ENCODE data around the gene CRYBB2. TPM values are rescaled to one million over a fixed set of nuclear protein-coding genes. Genes with fewer than 3 reads are reported as not detected.
"Not testable (repeated sequence)": the region's sequence is repeated elsewhere in the genome, so short reads cannot be mapped to it uniquely, and the experiment has no call there.

CRYBB2 gene
- total RNA-seq, 2 donors from 2014 or later = 0.54 TPM; not detected in 1

GRCh38 chr22:25221790-25222189, 2.4 kb downstream of the CRYBB2 start:
- H3K27ac ChIP-seq = no peak overlapping the region
- no peak for DNase-seq (ENCODE audit: low spot score)
- H3K27me3 ChIP-seq (replicated peaks; ENCODE audit: insufficient read depth) = no peaks in the 10 kb centered on the region
- no peaks in the 10 kb centered on the region for H3K36me3 ChIP-seq
- no peak overlapping the region for H3K4me3 ChIP-seq
- ATAC-seq (ENCODE audit: insufficient number of reproducible peaks, low FRiP score, low read depth) = no peak
- H3K9me3 ChIP-seq = no peaks in the 10 kb centered on the region
- H3K4me1 ChIP-seq (ENCODE audit: control insufficient read depth in 1 of 2, low read depth in 2 of 2) = no peaks in the 10 kb centered on the region
- TF ChIP-seq, protein P1, sequence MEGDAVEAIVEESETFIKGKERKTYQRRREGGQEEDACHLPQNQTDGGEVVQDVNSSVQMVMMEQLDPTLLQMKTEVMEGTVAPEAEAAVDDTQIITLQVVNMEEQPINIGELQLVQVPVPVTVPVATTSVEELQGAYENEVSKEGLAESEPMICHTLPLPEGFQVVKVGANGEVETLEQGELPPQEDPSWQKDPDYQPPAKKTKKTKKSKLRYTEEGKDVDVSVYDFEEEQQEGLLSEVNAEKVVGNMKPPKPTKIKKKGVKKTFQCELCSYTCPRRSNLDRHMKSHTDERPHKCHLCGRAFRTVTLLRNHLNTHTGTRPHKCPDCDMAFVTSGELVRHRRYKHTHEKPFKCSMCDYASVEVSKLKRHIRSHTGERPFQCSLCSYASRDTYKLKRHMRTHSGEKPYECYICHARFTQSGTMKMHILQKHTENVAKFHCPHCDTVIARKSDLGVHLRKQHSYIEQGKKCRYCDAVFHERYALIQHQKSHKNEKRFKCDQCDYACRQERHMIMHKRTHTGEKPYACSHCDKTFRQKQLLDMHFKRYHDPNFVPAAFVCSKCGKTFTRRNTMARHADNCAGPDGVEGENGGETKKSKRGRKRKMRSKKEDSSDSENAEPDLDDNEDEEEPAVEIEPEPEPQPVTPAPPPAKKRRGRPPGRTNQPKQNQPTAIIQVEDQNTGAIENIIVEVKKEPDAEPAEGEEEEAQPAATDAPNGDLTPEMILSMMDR (IDR thresholded peaks at IDR 0.05) = no peak

GRCh38 chr22:25223269-25223850, 3.9 kb downstream of the CRYBB2 start:
- TF ChIP-seq, protein P1 (IDR thresholded peaks at IDR 0.05) = no peak
- ATAC-seq (ENCODE audit: insufficient number of reproducible peaks, low FRiP score, low read depth) = no peak
- Histone ChIP-seq H3K4me3 (no peak overlapping the region), H3K27me3 (replicated peaks; ENCODE audit: insufficient read depth) (no peaks in the 10 kb centered on the region), H3K27ac (no peak overlapping the region), H3K4me1 (ENCODE audit: control insufficient read depth in 1 of 2, low read depth in 2 of 2) (no peaks in the 10 kb centered on the region), H3K36me3 (no peaks in the 10 kb centered on the region), H3K9me3 (no peaks in the 10 kb centered on the region)
- DNase-seq (ENCODE audit: low spot score) = no peak

DNA sequence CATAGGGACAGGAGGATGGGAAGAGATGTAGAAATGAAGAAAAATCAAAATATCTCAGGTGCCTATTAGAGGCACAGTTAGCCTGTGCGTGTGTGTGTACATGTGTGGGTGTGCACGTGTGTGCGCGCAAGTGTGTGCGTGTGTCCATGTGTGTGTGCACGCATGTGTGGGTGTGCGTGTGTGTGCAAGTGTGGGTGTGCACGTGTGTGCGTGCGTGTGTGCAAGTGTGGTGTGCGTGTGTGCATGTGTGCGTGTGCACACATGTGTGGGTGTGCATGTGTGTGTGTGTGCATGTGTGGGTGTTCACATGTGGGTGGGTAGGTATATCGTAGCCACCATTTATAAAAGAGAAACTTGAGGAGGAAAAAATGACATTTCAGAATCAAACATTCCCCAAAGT, 9.4 kb downstream of the CRYBB2 start:
- DNase-seq (ENCODE audit: low spot score) = no peak
- no peak for ATAC-seq (ENCODE audit: insufficient number of reproducible peaks, low FRiP score, low read depth)
- Histone ChIP-seq H3K9me3 (no peaks in the 10 kb centered on the region), H3K4me1 (ENCODE audit: control insufficient read depth in 1 of 2, low read depth in 2 of 2) (no peaks in the 10 kb centered on the region), H3K4me3 (no peak overlapping the region), H3K27ac (no peak overlapping the region), H3K36me3 (no peaks in the 10 kb centered on the region), H3K27me3 (replicated peaks; ENCODE audit: insufficient read depth) (no peaks in the 10 kb centered on the region)
- TF ChIP-seq, protein P1 (IDR thresholded peaks at IDR 0.05) = no peak

- not testable (repeated sequence) for ATAC-seq (ENCODE audit: insufficient number of reproducible peaks, low FRiP score, low read depth); H3K9me3 ChIP-seq; H3K27ac ChIP-seq; H3K36me3 ChIP-seq; H3K4me3 ChIP-seq; DNase-seq (ENCODE audit: low spot score); H3K27me3 ChIP-seq (replicated peaks; ENCODE audit: insufficient read depth); H3K4me1 ChIP-seq (ENCODE audit: control insufficient read depth in 1 of 2, low read depth in 2 of 2)
These were observed 11.3 kb downstream of the CRYBB2 start for GRCh38 chr22:25230760-25231159.

DNA sequence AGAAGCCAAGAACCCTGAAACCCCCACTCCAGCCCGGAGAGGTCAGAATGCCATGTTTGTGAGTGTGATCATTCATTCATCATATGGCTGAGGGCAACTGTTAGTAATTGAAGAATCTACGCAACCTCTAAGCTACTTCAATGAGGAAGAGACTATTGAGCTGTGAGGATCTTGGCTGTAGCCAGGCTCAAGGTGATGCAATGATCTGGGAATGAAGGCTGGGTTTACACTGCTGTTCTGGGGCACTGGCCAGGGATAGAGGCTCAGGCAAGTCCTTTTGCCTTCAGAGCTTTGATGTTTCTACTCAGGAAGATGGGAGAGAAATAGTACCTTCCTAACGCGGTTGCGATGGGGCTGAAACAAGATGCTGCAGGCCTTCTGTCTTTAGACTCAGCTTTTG, 12.9 kb downstream of the CRYBB2 start:
- H3K36me3 ChIP-seq = no peaks in the 10 kb centered on the region
- DNase-seq (ENCODE audit: low spot score) (no peak), ATAC-seq (ENCODE audit: insufficient number of reproducible peaks, low FRiP score, low read depth) (no peak)
- H3K9me3 ChIP-seq = no peaks in the 10 kb centered on the region
- TF ChIP-seq, protein P1 (IDR thresholded peaks at IDR 0.05) = no peak
- H3K4me3 ChIP-seq = no peak overlapping the region
- no peaks in the 10 kb centered on the region for H3K27me3 ChIP-seq (replicated peaks; ENCODE audit: insufficient read depth)
- no peaks in the 10 kb centered on the region for H3K4me1 ChIP-seq (ENCODE audit: control insufficient read depth in 1 of 2, low read depth in 2 of 2)
- H3K27ac ChIP-seq = no peak overlapping the region

DNA sequence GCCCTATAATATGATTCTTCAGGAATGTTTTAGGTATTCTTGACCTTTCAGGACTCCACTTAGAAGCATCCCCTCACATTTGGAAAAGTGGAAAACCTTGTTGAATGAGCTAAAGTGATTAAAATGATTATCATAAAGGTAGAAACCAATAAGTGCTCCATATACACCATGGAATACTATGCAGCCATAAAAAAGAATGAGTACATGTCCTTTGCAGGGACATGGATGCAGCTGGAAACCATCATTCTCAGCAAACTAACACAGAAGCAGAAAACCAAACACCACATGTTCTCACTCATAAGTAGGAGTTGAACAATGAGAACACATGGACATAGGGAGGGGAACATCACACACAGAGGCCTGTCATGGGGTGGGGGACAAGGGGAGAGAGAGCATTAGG, 14.3 kb downstream of the CRYBB2 start:
- not testable (repeated sequence) for H3K36me3 ChIP-seq; H3K4me3 ChIP-seq; DNase-seq (ENCODE audit: low spot score); ATAC-seq (ENCODE audit: insufficient number of reproducible peaks, low FRiP score, low read depth); H3K27me3 ChIP-seq (replicated peaks; ENCODE audit: insufficient read depth); H3K9me3 ChIP-seq; H3K4me1 ChIP-seq (ENCODE audit: control insufficient read depth in 1 of 2, low read depth in 2 of 2); H3K27ac ChIP-seq
